ENCODE measurements around the gene WDR19.
A peak's percentile ranks its signal among the peaks of the same experiment; 100 is the strongest.

WDR19 gene

GRCh38 chr4:39302901-39303300 lies 120.6 kb downstream of the WDR19 start:
- DNase-seq = no peak

DNA sequence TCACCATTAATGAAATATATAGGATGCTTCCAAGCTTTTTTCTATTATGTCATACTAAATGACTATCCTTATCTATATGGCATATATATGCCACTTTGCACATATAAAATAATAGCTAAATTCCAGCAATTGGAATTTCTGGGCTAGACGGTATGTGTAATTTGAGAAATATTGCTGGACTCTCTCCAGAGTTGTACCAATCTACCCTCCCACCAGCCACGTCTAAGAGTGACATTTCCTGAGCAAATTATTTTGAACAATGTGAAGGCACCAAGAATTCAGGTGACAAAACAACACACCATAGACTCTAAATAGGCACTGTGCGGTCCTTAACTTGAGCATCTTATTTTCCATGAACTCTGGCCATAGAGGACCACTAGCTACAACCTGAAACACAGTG lies 121.5 kb downstream of the WDR19 start:
- no peak for DNase-seq

DNA sequence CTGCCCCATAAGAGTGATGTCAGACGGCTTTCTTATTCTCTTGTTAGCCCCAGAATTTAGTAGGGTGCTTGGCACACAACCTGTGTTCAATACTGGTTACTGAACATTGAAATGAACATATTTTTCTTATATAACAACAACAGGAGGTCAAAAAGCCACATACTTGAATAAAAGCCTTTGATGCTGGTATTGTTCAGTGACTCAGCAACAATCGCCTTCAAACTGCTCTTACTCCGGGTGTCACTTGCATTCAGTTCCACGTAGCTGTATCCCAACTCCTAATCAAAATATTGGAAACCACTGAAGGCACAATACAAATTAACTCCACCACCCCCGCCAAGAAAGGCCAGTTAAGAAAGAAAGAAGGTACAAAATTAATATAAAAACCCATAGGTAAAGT lies 122.3 kb downstream of the WDR19 start:
- DNase-seq = no peak

DNA sequence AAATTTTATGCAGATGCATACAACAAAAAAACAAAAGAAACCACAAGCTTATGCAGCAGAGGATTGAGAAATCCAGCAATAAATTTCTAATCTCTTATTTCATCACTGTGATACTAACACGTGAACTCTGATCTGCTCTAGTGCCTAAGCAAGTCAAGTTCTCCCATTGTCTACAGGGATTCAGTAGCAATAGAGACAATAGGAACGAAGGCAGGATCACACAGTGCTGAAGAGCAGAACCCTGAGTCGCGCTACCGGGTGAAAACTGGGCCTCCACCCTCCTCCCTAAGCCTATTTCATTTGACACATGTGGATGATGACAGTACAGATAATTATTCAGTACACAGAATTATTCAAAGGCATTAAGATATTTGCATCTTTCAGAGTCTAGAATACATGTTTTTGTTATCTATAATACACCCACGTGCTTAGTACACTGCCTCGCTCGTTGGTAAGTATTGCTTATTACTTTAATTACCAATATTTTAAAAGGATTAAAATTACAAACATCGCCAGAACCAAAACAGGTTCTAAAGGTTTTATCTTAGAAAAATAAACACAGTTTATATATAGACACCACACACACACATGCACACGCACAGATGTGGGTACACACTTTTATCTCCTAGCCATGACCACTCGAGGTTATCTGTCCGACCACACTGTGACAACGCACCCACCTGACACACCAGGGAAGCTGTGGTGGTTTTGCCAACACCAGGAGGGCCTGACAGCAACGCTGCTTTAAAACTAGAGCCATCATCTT lies 123.8 kb downstream of the WDR19 start:
- DNase-seq = no peak

- no peak for DNase-seq
Measured at GRCh38 chr4:39308611-39309010, 126.3 kb downstream of the WDR19 start.

GRCh38 chr4:39312816-39313215 lies 130.5 kb downstream of the WDR19 start:
- DNase-seq = no peak

DNA sequence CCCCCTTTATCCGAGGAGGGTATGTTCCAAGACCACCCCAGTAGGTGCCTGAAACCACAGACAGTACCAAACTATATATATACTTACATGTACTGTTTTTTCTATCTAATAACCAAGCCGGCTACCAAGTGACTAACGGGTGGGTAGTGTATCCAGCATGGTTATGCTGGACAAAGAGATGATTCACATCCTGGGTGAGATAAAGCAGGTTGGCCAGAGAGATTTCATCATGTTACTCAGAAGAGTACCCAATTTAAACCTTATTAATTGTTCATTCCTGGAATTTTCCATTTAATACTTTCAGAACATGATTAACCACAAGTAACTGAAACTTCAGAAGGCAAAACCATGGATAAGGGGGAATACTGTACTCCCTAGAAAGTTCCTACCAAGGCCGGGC lies 137.3 kb downstream of the WDR19 start:
- no peak for DNase-seq

GRCh38 chr4:39320381-39321115 lies 138.2 kb downstream of the WDR19 start:
- no peak for DNase-seq

DNA sequence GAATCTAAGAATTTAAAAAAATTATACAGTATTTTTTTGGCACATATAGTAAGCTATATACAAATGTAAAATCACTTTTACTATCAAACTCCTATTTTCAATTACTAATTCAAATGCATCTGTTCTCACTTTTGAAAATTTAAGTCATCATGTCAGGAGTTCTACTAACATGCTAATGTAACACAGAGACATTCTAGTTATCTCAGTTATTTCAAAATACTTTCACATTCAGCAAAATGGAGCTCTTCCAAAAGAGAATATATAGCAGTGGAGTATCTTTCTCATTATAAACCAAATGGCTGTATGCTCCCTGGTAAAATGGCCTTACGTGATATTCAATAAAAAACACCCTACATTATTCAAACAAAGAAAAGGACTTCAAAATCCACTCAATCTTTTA lies 141.5 kb downstream of the WDR19 start:
- DNase-seq = no peak

DNA sequence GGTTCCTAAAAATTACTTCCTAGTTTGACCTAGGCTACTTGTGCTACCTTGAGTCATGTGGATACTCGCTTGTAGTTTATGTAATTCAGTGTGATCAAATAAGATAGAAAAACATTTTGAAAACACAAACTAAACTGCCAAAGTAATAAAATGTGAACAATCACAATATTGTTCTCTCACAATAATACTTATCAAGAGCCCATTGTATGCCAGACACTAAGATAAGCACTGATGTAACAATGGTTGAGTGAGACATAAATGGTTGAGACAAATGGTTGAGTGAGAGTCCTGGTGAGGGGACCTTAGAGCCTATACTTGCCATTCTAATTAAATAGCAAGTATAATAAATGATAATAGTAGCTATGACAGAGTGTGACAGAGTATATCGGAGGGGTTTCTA lies 142.1 kb downstream of the WDR19 start:
- peak in 1 of 56 donors; percentile 40 for DNase-seq

- DNase-seq = no peak
Measured at GRCh38 chr4:39324897-39325613, 142.7 kb downstream of the WDR19 start.

GRCh38 chr4:39326468-39326977 lies 144.2 kb downstream of the WDR19 start:
- no peak for DNase-seq

DNA sequence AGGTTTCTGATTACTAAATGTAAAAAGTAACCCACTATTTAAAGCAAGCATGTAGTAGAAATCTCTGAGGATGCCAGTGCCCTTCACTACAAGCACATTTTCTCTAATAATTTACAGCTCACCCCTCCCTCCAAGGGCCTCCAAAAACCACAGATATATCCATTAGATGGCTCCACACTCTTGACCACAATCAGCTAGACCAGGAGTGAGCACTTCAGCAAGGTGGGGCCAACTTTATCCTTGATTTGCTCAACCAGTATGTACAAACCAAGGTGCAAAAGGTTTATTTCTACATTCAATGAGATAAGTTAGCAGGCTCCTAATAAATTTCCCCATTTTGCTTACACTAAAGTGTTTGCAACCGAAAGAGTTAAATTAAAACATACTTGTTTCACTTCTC lies 148.0 kb downstream of the WDR19 start:
- DNase-seq = no peak

DNA sequence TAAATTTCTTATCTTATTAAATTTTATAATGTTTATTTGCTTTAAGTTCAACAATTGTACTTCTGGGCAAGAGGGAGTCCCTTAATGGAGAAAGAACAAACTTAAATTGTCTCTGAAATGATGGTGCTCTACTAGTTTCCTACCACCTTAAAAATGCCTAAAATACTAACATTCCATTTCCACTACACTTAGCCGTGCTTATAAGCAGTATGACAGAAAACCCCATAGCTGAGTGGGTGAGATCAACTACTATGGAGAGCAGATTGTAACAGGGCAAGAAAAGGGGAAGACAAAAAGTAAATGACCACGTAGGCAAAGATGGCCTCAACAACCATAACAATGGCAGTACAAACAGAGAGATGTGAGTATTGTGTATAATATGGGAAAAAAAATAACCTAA lies 148.9 kb downstream of the WDR19 start:
- DNase-seq = no peak
